Measurements from ENCODE around the gene CLIC1. TPM values are rescaled to one million over a fixed set of nuclear protein-coding genes. Genes with fewer than 3 reads are reported as not detected.

CLIC1 gene
- total RNA-seq, 1 experiment from 2014 or later, result 432 TPM

GRCh38 chr6:31737315-31737990, 1.1 kb upstream of the CLIC1 start:
- ChIA-PET CTCF (interaction anchor here (1.1 to 3.6 kb wide), 5 partner anchors 8 to 73 kb away, joined by 4 to 25 read pairs (median 9); partner anchors contain the start of genes DDAH2, GPANK1 and LY6G5C), POLR2A (interaction anchor here (0.6 to 4.3 kb wide), 12 partner anchors 15 to 196 kb away, joined by 3 to 21 read pairs (median 4); partner anchors contain the start of genes ABHD16A, CSNK2B, DDX39B and GPANK1), RAD21 (ENCODE audit: low non-redundant PET in 1 of 2, low total read pairs in 2 of 2, uncharacterized antibody in 2 of 2, unreplicated experiment in 2 of 2) (no interaction called here)
- Histone ChIP-seq H3K4me1 (ENCODE audit: control insufficient read depth in 1 of 2, insufficient read depth in 2 of 2, low read length in 2 of 2) (peaks cover 41 to 67% of the 10 kb centered on the region in 2 experiments), H3K36me3 (ENCODE audit: control insufficient read depth in 1 of 2, insufficient read depth in 2 of 2, low read length in 2 of 2) (peaks cover 20 to 28% of the 10 kb centered on the region in 2 experiments), H2AFZ (ENCODE audit: low read depth, low read length, poor library complexity, severe bottlenecking) (no peak overlapping the region), H3K9me2 (ENCODE audit: insufficient read depth) (no peaks in the 10 kb centered on the region), H3K9me3 (ENCODE audit: control insufficient read depth in 1 of 2, insufficient read depth in 1 of 2, low read depth in 1 of 2, low read length in 2 of 2) (no peaks in the 10 kb centered on the region), H3K4me3 (replicated peaks in 1 of 2; ENCODE audit: low read depth in 1 of 2, low read length in 2 of 2) (peak overlapping the region; percentile 37 to 92), H3K4me2 (ENCODE audit: low read length) (peak overlapping the region; percentile 83), H3K27me3 (ENCODE audit: insufficient read depth, low read length) (no peaks in the 10 kb centered on the region), H3K9ac (ENCODE audit: low read length) (peak overlapping the region; percentile 82), H3K79me2 (ENCODE audit: insufficient read depth, low read length) (peaks cover 60% of the 10 kb centered on the region), H4K20me1 (ENCODE audit: insufficient read depth) (no peaks in the 10 kb centered on the region; the same call in 1 of the 2 replicates), H3K27ac (ENCODE audit: low read depth, low read length) (peak overlapping the region; percentile 90)
- intact Hi-C loops (cut with micrococcal nuclease), result loop anchor here (5.0 kb wide), 2 partner anchors 70 to 95 kb away; partner anchors contain the start of genes CSNK2B and LY6G5B
- BruUV-seq (replicated peaks), result no TSS peak
- TF ChIP-seq MAX (IDR thresholded peaks at IDR 0.05) (no peak), JUND (IDR thresholded peaks at IDR 0.05) (no peak), ZFX (IDR thresholded peaks at IDR 0.05) (no peak), POLR2A (IDR thresholded peaks at IDR 0.05; ENCODE audit: borderline replicate concordance, extremely low read depth, insufficient read depth, insufficient read length) (no peak), SRF (IDR thresholded peaks at IDR 0.05; ENCODE audit: low read depth) (no peak), RAD21 (IDR thresholded peaks at IDR 0.05; ENCODE audit: low read depth) (no peak), EZH2 (IDR thresholded peaks at IDR 0.05) (no peak), ELF1 (IDR thresholded peaks at IDR 0.05; ENCODE audit: borderline replicate concordance, low read depth) (no peak), CEBPB (IDR thresholded peaks at IDR 0.05; ENCODE audit: low read depth) (no peak), EZH2phosphoT487 (IDR thresholded peaks at IDR 0.05; ENCODE audit: borderline replicate concordance) (no peak), REST (IDR thresholded peaks at IDR 0.05; ENCODE audit: low read depth) (no peak), EGR1 (IDR thresholded peaks at IDR 0.05; ENCODE audit: low read depth) (no peak), FOSL1 (IDR thresholded peaks at IDR 0.05; ENCODE audit: low read depth) (no peak)
- TF ChIP-seq, protein P1, sequence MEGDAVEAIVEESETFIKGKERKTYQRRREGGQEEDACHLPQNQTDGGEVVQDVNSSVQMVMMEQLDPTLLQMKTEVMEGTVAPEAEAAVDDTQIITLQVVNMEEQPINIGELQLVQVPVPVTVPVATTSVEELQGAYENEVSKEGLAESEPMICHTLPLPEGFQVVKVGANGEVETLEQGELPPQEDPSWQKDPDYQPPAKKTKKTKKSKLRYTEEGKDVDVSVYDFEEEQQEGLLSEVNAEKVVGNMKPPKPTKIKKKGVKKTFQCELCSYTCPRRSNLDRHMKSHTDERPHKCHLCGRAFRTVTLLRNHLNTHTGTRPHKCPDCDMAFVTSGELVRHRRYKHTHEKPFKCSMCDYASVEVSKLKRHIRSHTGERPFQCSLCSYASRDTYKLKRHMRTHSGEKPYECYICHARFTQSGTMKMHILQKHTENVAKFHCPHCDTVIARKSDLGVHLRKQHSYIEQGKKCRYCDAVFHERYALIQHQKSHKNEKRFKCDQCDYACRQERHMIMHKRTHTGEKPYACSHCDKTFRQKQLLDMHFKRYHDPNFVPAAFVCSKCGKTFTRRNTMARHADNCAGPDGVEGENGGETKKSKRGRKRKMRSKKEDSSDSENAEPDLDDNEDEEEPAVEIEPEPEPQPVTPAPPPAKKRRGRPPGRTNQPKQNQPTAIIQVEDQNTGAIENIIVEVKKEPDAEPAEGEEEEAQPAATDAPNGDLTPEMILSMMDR (IDR thresholded peaks at IDR 0.05 in 2 of 3, conservative IDR thresholded peaks at IDR 0.05 in 1 of 3; ENCODE audit: borderline replicate concordance in 1 of 3, insufficient read depth in 1 of 3, low read depth in 2 of 3, low read length in 2 of 3), result no peak
- TF ChIP-seq, protein P2, sequence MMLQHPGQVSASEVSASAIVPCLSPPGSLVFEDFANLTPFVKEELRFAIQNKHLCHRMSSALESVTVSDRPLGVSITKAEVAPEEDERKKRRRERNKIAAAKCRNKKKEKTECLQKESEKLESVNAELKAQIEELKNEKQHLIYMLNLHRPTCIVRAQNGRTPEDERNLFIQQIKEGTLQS (IDR thresholded peaks at IDR 0.05), result no peak
- TF ChIP-seq, protein P3, sequence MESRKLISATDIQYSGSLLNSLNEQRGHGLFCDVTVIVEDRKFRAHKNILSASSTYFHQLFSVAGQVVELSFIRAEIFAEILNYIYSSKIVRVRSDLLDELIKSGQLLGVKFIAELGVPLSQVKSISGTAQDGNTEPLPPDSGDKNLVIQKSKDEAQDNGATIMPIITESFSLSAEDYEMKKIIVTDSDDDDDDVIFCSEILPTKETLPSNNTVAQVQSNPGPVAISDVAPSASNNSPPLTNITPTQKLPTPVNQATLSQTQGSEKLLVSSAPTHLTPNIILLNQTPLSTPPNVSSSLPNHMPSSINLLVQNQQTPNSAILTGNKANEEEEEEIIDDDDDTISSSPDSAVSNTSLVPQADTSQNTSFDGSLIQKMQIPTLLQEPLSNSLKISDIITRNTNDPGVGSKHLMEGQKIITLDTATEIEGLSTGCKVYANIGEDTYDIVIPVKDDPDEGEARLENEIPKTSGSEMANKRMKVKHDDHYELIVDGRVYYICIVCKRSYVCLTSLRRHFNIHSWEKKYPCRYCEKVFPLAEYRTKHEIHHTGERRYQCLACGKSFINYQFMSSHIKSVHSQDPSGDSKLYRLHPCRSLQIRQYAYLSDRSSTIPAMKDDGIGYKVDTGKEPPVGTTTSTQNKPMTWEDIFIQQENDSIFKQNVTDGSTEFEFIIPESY (IDR thresholded peaks at IDR 0.05; ENCODE audit: extremely low read depth, insufficient replicate concordance, low read length), result no peak
- ATAC-seq (no peak), DNase-seq (ENCODE audit: low read depth, low spot score) (no peak)

All from HCT116 (cell line).